KMS-11 (cell line): ENCODE measurements around the gene PAM.

Source experiments
- H2AFZ ChIP-seq: fragments of 200-600 bp; sonication (generic); 2 replicates; pipeline ENCODE4 v1.6.1; 2016; ENCODE audit warnings: antibody characterized with exemption, mixed run types, low read depth
- H3K27ac ChIP-seq: fragments of 200-600 bp; sonication (generic); 2 replicates; pipeline ENCODE4 v1.6.1; 2016; ENCODE audit warnings: mild to moderate bottlenecking, mixed run types
- H3K27me3 ChIP-seq: fragments of 200-600 bp; sonication (generic); 2 replicates; pipeline ENCODE4 v1.6.1; 2017; ENCODE audit warnings: mild to moderate bottlenecking, low read depth, mixed run types, moderate library complexity; ENCODE audit not compliant: insufficient read depth
- H3K36me3 ChIP-seq: fragments of 200-600 bp; sonication (generic); 2 replicates; pipeline ENCODE4 v1.6.1; 2017; ENCODE audit warnings: mild to moderate bottlenecking, mixed run types; ENCODE audit not compliant: insufficient read depth
- H3K4me1 ChIP-seq: fragments of 200-600 bp; sonication (generic); 2 replicates; pipeline ENCODE4 v1.6.1; 2016; ENCODE audit warnings: mild to moderate bottlenecking, low read depth, mixed run types; ENCODE audit not compliant: poor library complexity, severe bottlenecking
- H3K4me2 ChIP-seq: fragments of 200-600 bp; sonication (generic); 2 replicates; pipeline ENCODE4 v1.7.0; 2016; ENCODE audit warnings: mild to moderate bottlenecking, mixed run types
- H3K4me3 ChIP-seq: fragments of 200-600 bp; sonication (generic); IDR thresholded peaks from 2 replicates; pipeline ENCODE4 v1.6.1; 2017; ENCODE audit warnings: low read depth, low read length, mixed read lengths; ENCODE audit not compliant: insufficient read depth
- H3K79me2 ChIP-seq: fragments of 200-600 bp; sonication (generic); 2 replicates; pipeline ENCODE4 v1.6.1; 2016; ENCODE audit warnings: low read depth, mixed run types; ENCODE audit not compliant: insufficient read depth
- H3K9ac ChIP-seq: fragments of 200-600 bp; sonication (generic); 2 replicates; pipeline ENCODE4 v1.6.1; 2016; ENCODE audit warnings: mild to moderate bottlenecking, mixed run types
- H4K20me1 ChIP-seq: fragments of 200-600 bp; sonication (generic); 2 replicates; pipeline ENCODE4 v1.6.1; 2016; ENCODE audit warnings: mild to moderate bottlenecking, mixed run types; ENCODE audit not compliant: insufficient read depth
- CTCF ChIP-seq: fragments of 200-600 bp; sonication (generic); conservative IDR thresholded peaks from 2 replicates; pipeline ENCODE4 v1.6.1; 2017; ENCODE audit warnings: low read depth, mild to moderate bottlenecking, antibody characterized with exemption, low read length, moderate library complexity, mixed read lengths

The PAM gene

GRCh38 chr5:102874054-102874453 lies 118.9 kb downstream of the PAM start:
- H3K4me1 ChIP-seq = no peaks in the 10 kb centered on the region
- TF ChIP-seq CTCF = no peak
- H3K9ac ChIP-seq = no peak overlapping the region
- H3K27me3 ChIP-seq = no peaks in the 10 kb centered on the region
- H3K4me3 ChIP-seq = no peak overlapping the region
- no peak overlapping the region for H2AFZ ChIP-seq
- H3K4me2 ChIP-seq = no peak overlapping the region
- H3K79me2 ChIP-seq = no peaks in the 10 kb centered on the region
- H3K36me3 ChIP-seq = no peaks in the 10 kb centered on the region
- H3K27ac ChIP-seq = no peak overlapping the region
- H4K20me1 ChIP-seq = no peaks in the 10 kb centered on the region

- no peak overlapping the region for H2AFZ ChIP-seq
- no peak overlapping the region for H3K4me2 ChIP-seq
Observed at GRCh38 chr5:102875721-102876123, 120.6 kb downstream of the PAM start.

GRCh38 chr5:102876610-102877009 lies 121.5 kb downstream of the PAM start:
- H3K4me1 ChIP-seq = no peaks in the 10 kb centered on the region
- H3K36me3 ChIP-seq = no peaks in the 10 kb centered on the region
- no peak overlapping the region for H3K9ac ChIP-seq
- H4K20me1 ChIP-seq = no peaks in the 10 kb centered on the region
- TF ChIP-seq CTCF = no peak
- no peak overlapping the region for H2AFZ ChIP-seq
- no peak overlapping the region for H3K27ac ChIP-seq
- H3K79me2 ChIP-seq = no peaks in the 10 kb centered on the region
- no peak overlapping the region for H3K4me2 ChIP-seq
- no peak overlapping the region for H3K4me3 ChIP-seq
- no peaks in the 10 kb centered on the region for H3K27me3 ChIP-seq

More at GRCh38 chr5:102875721-102876123, 120.6 kb downstream of the PAM start:
- Histone ChIP-seq H3K27ac (no peak overlapping the region), H3K27me3 (no peaks in the 10 kb centered on the region), H3K4me3 (no peak overlapping the region), H3K9ac (no peak overlapping the region), H3K79me2 (no peaks in the 10 kb centered on the region), H4K20me1 (no peaks in the 10 kb centered on the region), H3K4me1 (no peaks in the 10 kb centered on the region), H3K36me3 (no peaks in the 10 kb centered on the region)
- no peak for TF ChIP-seq CTCF

GRCh38 chr5:102879741-102880140 lies 124.6 kb downstream of the PAM start:
- H3K4me3 ChIP-seq = no peak overlapping the region
- H4K20me1 ChIP-seq = no peaks in the 10 kb centered on the region
- H3K27me3 ChIP-seq = no peaks in the 10 kb centered on the region
- no peak for TF ChIP-seq CTCF
- H3K79me2 ChIP-seq = no peaks in the 10 kb centered on the region
- no peaks in the 10 kb centered on the region for H3K36me3 ChIP-seq
- no peaks in the 10 kb centered on the region for H3K4me1 ChIP-seq
- no peak overlapping the region for H3K27ac ChIP-seq
- H3K4me2 ChIP-seq = no peak overlapping the region
- H3K9ac ChIP-seq = no peak overlapping the region
- H2AFZ ChIP-seq = no peak overlapping the region
